Glutamatergic neuron (in vitro differentiated cells): ENCODE results near the gene KSR1. TPM values are rescaled to one million over a fixed set of nuclear protein-coding genes. Genes with fewer than 3 reads are reported as not detected.

ENCODE experiments used
- DNase-seq: peaks from one replicate; pipeline ENCODE4 v3.0.0; 2022
- H3K27ac Mint-ChIP-seq: one replicate; pipeline ENCODE4 v1.8.0; 2020; ENCODE audit warnings: mild to moderate bottlenecking, mixed read lengths, inconsistent platforms; ENCODE audit not compliant: unreplicated experiment
- H3K27me3 Mint-ChIP-seq: one replicate; pipeline ENCODE4 v1.8.0; 2020; ENCODE audit warnings: mild to moderate bottlenecking, moderate library complexity, mixed read lengths, inconsistent platforms; ENCODE audit not compliant: unreplicated experiment
- H3K36me3 Mint-ChIP-seq: one replicate; pipeline ENCODE4 v1.8.0; 2020; ENCODE audit warnings: mild to moderate bottlenecking, mixed read lengths, inconsistent platforms; ENCODE audit not compliant: unreplicated experiment
- H3K4me1 Mint-ChIP-seq: one replicate; pipeline ENCODE4 v1.8.0; 2020; ENCODE audit warnings: mild to moderate bottlenecking, low read depth, mixed read lengths, inconsistent platforms; ENCODE audit not compliant: unreplicated experiment
- H3K4me3 Mint-ChIP-seq: one replicate; pipeline ENCODE4 v1.8.0; 2020; ENCODE audit warnings: mild to moderate bottlenecking, mixed read lengths, inconsistent platforms; ENCODE audit not compliant: unreplicated experiment
- H3K9me3 Mint-ChIP-seq: one replicate; pipeline ENCODE4 v1.8.0; 2020; ENCODE audit warnings: mild to moderate bottlenecking, moderate library complexity, mixed read lengths, inconsistent platforms; ENCODE audit not compliant: unreplicated experiment
- total RNA-seq: library from RNA; stranded (reverse); fragmentation: NEBNext Ultra II Directional; extraction: Animal tissue kit (Norgen Biotek cat#: 25700); gene quantifications from one replicate; pipeline ENCODE4 v1.2.1, GENCODE V29; 2021; ENCODE audit not compliant: unreplicated experiment
- TF ChIP-seq, protein P1 (sequence below): fragments of 200-600 bp; sonication (generic); IDR thresholded peaks from one replicate; pipeline ENCODE4 v1.5.0; 2021; ENCODE audit not compliant: partially characterized antibody, unreplicated experiment

KSR1 gene
- total RNA-seq, 1 donor from 2014 or later: 203 TPM

DNA sequence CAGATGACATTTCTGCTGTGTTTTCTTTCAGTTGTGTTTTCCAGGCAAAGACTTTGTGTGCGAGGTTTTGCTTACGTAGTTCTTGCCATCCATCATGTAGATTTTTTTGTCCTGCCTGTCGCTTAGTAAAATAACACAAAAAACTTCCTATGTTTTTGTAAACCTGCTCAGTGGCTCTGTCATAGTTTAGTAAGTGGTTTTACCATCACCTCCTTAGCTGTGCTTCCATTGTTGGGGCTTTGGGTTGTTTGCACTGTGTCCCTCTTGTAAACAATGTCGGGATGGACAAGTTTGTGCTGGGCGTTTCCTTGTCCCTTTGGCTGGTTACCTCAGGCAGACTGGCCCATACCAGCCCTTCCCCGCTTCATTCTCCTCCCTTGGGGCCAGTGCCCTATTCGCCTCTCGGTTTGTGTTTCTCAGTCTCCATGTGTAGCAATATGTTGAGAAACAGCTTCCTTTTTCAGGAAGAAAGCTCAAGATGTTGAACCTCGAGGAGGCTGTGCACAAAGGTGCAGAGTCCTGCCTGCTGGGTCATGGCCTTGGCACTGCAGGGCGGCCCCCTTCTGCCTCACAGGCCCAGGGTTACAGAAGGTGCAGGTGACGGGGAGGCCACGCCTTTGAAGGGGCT, 74.6 kb downstream of the KSR1 start:
- peak overlapping the region; percentile 39 for H3K4me3 Mint-ChIP-seq
- no peaks in the 10 kb centered on the region for H3K36me3 Mint-ChIP-seq
- peaks cover 60% of the 10 kb centered on the region for H3K4me1 Mint-ChIP-seq
- peak overlapping the region; percentile 77 for H3K27ac Mint-ChIP-seq
- TF ChIP-seq, protein P1, sequence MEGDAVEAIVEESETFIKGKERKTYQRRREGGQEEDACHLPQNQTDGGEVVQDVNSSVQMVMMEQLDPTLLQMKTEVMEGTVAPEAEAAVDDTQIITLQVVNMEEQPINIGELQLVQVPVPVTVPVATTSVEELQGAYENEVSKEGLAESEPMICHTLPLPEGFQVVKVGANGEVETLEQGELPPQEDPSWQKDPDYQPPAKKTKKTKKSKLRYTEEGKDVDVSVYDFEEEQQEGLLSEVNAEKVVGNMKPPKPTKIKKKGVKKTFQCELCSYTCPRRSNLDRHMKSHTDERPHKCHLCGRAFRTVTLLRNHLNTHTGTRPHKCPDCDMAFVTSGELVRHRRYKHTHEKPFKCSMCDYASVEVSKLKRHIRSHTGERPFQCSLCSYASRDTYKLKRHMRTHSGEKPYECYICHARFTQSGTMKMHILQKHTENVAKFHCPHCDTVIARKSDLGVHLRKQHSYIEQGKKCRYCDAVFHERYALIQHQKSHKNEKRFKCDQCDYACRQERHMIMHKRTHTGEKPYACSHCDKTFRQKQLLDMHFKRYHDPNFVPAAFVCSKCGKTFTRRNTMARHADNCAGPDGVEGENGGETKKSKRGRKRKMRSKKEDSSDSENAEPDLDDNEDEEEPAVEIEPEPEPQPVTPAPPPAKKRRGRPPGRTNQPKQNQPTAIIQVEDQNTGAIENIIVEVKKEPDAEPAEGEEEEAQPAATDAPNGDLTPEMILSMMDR: no peak
- DNase-seq: no peak
- H3K9me3 Mint-ChIP-seq: peaks cover 7% of the 10 kb centered on the region
- H3K27me3 Mint-ChIP-seq: peaks cover 4% of the 10 kb centered on the region

DNA sequence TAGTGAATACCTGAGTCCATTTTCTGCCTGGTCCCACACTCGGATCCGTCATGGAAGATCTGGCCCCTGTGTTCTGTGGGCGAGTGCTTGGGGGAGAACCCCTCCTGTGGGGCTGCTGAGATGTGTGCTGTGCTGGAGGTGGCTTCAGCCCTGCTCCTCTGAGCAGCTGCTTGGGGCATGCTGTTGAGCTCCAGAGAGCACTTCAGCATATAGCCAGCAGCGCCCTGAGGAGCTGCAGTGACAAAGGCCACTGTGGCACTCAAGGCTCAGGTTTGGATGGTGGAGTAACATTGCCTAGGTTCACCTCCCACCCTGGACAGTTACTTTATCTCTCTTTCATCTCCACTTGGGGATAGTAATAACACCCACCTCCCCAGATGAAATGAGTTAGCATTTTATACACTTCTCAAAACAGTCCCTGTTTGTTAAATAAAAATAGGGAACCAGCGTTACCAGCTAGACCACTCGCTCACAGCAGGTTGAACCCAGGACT, 75.3 kb downstream of the KSR1 start:
- peaks cover 7% of the 10 kb centered on the region for H3K9me3 Mint-ChIP-seq
- H3K4me1 Mint-ChIP-seq: peaks cover 57% of the 10 kb centered on the region
- H3K27ac Mint-ChIP-seq: peak overlapping the region; percentile 77
- H3K36me3 Mint-ChIP-seq: no peaks in the 10 kb centered on the region
- peak overlapping the region; percentile 36 for H3K4me3 Mint-ChIP-seq
- no peak for DNase-seq
- peaks cover 4% of the 10 kb centered on the region for H3K27me3 Mint-ChIP-seq
- TF ChIP-seq, protein P1: no peak

DNA sequence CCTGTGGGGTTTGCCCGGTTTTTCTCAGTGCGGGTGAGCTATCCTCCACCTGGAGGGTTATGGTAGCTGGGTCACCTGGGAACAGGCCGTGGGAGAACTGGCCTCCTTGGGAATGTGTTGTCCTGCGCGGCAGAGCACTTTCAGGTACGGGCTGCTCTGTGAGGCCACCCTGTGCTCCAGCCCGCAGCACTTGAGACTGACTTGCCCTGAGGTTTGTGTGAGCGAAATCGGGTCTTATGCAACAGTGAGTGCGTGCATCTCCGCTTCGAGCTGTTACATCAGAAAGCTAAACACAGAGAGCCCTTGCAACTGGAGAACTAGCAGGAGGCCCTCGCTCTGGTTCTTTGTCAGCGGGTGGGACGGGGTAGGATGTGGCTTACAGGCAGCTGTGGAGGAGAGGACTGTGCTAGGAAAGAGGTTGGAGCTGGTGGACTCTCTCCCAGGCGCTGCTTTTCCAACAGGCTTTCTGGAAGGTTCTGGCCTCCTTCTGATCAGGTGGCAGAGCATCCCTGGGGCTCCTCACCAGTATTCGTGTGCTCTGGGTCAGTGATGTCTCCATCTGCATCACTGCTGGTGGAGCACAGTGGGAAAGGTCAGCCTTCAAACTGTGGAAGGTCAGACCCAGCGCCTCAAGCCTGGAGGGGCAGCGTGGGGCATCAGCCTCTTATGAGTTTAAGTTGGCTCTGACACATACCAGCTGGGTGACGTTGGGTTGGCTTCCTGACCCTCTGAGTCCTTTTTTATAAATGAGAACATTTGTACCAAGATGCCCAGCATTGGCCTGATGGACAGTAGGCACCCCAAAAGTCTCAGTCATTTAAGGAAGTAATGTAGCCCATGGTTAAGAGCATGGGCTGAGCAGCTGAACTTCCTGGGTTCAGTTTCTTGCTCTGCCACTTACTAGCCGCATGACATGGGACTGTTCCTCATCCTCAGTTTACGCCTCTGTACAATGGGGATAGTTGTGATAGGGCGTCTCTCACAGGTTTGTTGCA, 76.3 kb downstream of the KSR1 start:
- H3K4me1 Mint-ChIP-seq: peaks cover 54% of the 10 kb centered on the region
- TF ChIP-seq, protein P1: no peak
- H3K27ac Mint-ChIP-seq: peak overlapping the region; percentile 64
- DNase-seq: no peak
- H3K27me3 Mint-ChIP-seq: peaks cover 6% of the 10 kb centered on the region
- no peak overlapping the region for H3K4me3 Mint-ChIP-seq
- peaks cover 7% of the 10 kb centered on the region for H3K9me3 Mint-ChIP-seq
- no peaks in the 10 kb centered on the region for H3K36me3 Mint-ChIP-seq

DNA sequence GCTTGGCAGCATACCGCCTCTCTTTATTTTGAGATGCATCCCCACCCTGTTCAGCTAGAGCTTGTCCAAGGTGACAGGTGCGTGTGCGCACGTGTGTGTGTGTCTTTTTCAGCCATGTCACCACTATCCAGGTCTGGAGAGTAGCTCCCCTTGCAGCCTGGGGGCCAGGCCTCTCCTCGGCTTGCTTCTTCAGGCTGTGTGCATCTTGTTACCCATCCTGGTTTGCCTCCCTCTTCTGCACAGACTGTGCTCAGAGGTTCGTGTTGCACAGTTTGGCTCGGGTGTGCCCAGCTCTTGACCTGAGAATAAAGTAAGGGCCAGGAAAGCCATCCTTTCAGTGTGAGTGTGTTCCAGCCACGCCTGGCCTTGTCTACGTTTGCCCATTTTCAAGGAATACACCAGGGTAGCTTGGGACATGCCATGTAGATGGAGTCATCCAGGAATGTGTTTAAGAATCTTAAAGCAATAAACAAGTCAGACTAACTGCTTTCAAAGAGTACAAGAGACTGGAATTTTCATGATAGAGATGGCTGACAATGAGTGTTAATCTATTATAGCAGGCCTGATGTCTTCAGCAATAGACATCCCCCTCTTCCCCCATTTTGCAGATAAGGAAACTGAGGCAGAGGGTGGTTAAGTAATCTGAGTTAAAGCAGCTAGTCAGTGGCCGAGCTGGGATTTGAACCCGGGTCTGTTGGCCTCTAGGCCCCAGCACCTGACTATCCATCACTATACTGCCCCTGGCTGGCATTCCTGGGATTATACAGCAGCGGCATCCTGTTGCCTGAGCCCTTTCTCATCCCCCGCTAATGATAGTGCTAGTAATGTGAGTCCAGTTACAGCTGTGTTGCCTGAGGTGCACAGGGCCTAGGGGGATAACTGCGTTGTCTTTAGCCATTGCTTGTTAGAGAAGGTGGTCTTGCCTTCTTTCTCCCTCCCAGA, 77.9 kb downstream of the KSR1 start:
- Mint-ChIP-seq H3K9me3 (peaks cover 12% of the 10 kb centered on the region), H3K27ac (no peak overlapping the region), H3K4me1 (peaks cover 59% of the 10 kb centered on the region), H3K4me3 (no peak overlapping the region), H3K27me3 (peaks cover 5% of the 10 kb centered on the region), H3K36me3 (no peaks in the 10 kb centered on the region)
- DNase-seq: no peak
- TF ChIP-seq, protein P1: no peak
